GM18858 (cell line): ENCODE results near the gene GNG2.
A peak's percentile ranks its signal among the peaks of the same experiment; 100 is the strongest.

Experiments used
- ATAC-seq: cut with Tn5 transposase; IDR thresholded peaks from one replicate; pipeline ENCODE4 v1.9.1; 2021; ENCODE audit not compliant: unreplicated experiment

The GNG2 gene

GRCh38 chr14:51884086-51884927 is 23.9 kb downstream of the GNG2 start:
- ATAC-seq: peak; percentile 64

GRCh38 chr14:51889851-51890250 is 29.4 kb downstream of the GNG2 start:
- ATAC-seq: no peak

- ATAC-seq: no peak
Measured at GRCh38 chr14:51894250-51894649, 33.8 kb downstream of the GNG2 start.

GRCh38 chr14:51895375-51895774 is 35.0 kb downstream of the GNG2 start:
- no peak for ATAC-seq

GRCh38 chr14:51897791-51898355 is 37.5 kb downstream of the GNG2 start:
- no peak for ATAC-seq

GRCh38 chr14:51901475-51902024 is 41.1 kb downstream of the GNG2 start:
- no peak for ATAC-seq

GRCh38 chr14:51905656-51906121 is 45.3 kb downstream of the GNG2 start:
- ATAC-seq: peak; percentile 95

- no peak for ATAC-seq
Measured at GRCh38 chr14:51908086-51908485, 47.7 kb downstream of the GNG2 start.

GRCh38 chr14:51912112-51912786 is 51.8 kb downstream of the GNG2 start:
- no peak for ATAC-seq

- no peak for ATAC-seq
Measured at GRCh38 chr14:51914310-51914709, 53.9 kb downstream of the GNG2 start.

- no peak for ATAC-seq
Measured at GRCh38 chr14:51917193-51917592, 56.8 kb downstream of the GNG2 start.

- no peak for ATAC-seq
Measured at GRCh38 chr14:51921026-51921425, 60.6 kb downstream of the GNG2 start.

GRCh38 chr14:51922624-51923023 is 62.2 kb downstream of the GNG2 start:
- ATAC-seq: no peak

GRCh38 chr14:51924600-51924999 is 64.2 kb downstream of the GNG2 start:
- ATAC-seq: no peak

- no peak for ATAC-seq
Measured at GRCh38 chr14:51925980-51926379, 65.6 kb downstream of the GNG2 start.

- no peak for ATAC-seq
Measured at GRCh38 chr14:51926449-51926848, 66.0 kb downstream of the GNG2 start.

GRCh38 chr14:51928568-51928967 is 68.2 kb downstream of the GNG2 start:
- no peak for ATAC-seq

GRCh38 chr14:51929166-51929565 is 68.8 kb downstream of the GNG2 start:
- ATAC-seq: no peak

- ATAC-seq: no peak
Measured at GRCh38 chr14:51929910-51930682, 69.7 kb downstream of the GNG2 start.

- no peak for ATAC-seq
Measured at GRCh38 chr14:51931308-51931707, 70.9 kb downstream of the GNG2 start.

- ATAC-seq: no peak
Measured at GRCh38 chr14:51933191-51933590, 72.8 kb downstream of the GNG2 start.
